HepG2 (cell line): ENCODE data around the gene AIP. TPM values are rescaled to one million over a fixed set of nuclear protein-coding genes. Genes with fewer than 3 reads are reported as not detected.
A peak's percentile ranks its signal among the peaks of the same experiment; 100 is the strongest.

Experiments used
- DMTF1 ChIP-seq: sonication (generic); formaldehyde crosslinking; IDR thresholded peaks from 2 replicates; pipeline ENCODE4 v1.4.0; 2020; ENCODE audit warnings: mild to moderate bottlenecking, missing genetic modification reagents
- FOXC1 ChIP-seq: sonication (generic); formaldehyde crosslinking; IDR thresholded peaks from 2 replicates; pipeline ENCODE4 v1.8.0; 2022; ENCODE audit warnings: mild to moderate bottlenecking, missing genetic modification reagents, borderline replicate concordance
- GATAD2A ChIP-seq: IDR thresholded peaks from 2 replicates; pipeline ENCODE4 v1.6.1; 2016
- HDAC2 ChIP-seq: sonication (generic); formaldehyde crosslinking; IDR thresholded peaks from 2 replicates; pipeline ENCODE4 v1.4.0; 2020; ENCODE audit warnings: missing genetic modification reagents
- HHEX ChIP-seq: IDR thresholded peaks from 2 replicates; pipeline ENCODE4 v1.6.1; 2016; ENCODE audit warnings: control low read depth
- HNF1A ChIP-seq, 2 experiments: sonication (generic) in 1 of 2; formaldehyde crosslinking in 1 of 2; IDR thresholded peaks; 2 replicates each; pipeline versions ENCODE4 v1.4.0 to v1.6.1; 2016 to 2020; ENCODE audit warnings: borderline replicate concordance in 1 of 2, low read depth in 1 of 2, mild to moderate bottlenecking in 1 of 2, missing genetic modification reagents in 1 of 2
- KMT2B ChIP-seq: IDR thresholded peaks from 2 replicates; pipeline ENCODE4 v1.6.1; 2016; ENCODE audit warnings: missing genetic modification reagents, missing compliant biosample characterization
- POLR2A ChIP-seq, 2 experiments: IDR thresholded peaks; 2 replicates each; pipeline ENCODE4 v1.6.1; 2011; ENCODE audit warnings: low read depth in 2 of 2, low read length in 2 of 2, mild to moderate bottlenecking in 1 of 2, moderate library complexity in 1 of 2; ENCODE audit not compliant: insufficient read depth in 1 of 2
- PPARG ChIP-seq: conservative IDR thresholded peaks from 2 replicates; pipeline ENCODE4 v1.6.1; 2016; ENCODE audit warnings: missing biosample characterization, missing genetic modification reagents
- PRDM15 ChIP-seq: sonication (generic); formaldehyde crosslinking; IDR thresholded peaks from 2 replicates; pipeline ENCODE4 v1.4.0; 2020; ENCODE audit warnings: missing genetic modification reagents
- RARA ChIP-seq: IDR thresholded peaks from 2 replicates; pipeline ENCODE4 v1.6.1; 2016; ENCODE audit warnings: missing genetic modification reagents, missing compliant biosample characterization
- SAFB2 ChIP-seq: sonication (generic); formaldehyde crosslinking; IDR thresholded peaks from 2 replicates; pipeline ENCODE4 v1.5.1; 2020; ENCODE audit warnings: missing genetic modification reagents, low read depth, mild to moderate bottlenecking, borderline replicate concordance
- ZNF414 ChIP-seq: sonication (generic); formaldehyde crosslinking; IDR thresholded peaks from 2 replicates; pipeline ENCODE4 v1.5.0; 2020; ENCODE audit warnings: missing genetic modification reagents
- ZNF430 ChIP-seq: sonication (generic); formaldehyde crosslinking; IDR thresholded peaks from 2 replicates; pipeline ENCODE4 v1.9.0; 2021; ENCODE audit warnings: mild to moderate bottlenecking, missing genetic modification reagents
- ZNF557 ChIP-seq: sonication (generic); formaldehyde crosslinking; IDR thresholded peaks from 2 replicates; pipeline ENCODE4 v1.4.0; 2020; ENCODE audit warnings: missing genetic modification reagents
- ZNF670 ChIP-seq: sonication (generic); formaldehyde crosslinking; IDR thresholded peaks from 2 replicates; pipeline ENCODE4 v1.8.0; 2022; ENCODE audit warnings: mild to moderate bottlenecking, missing genetic modification reagents, borderline replicate concordance
- ZNF781 ChIP-seq: sonication (generic); formaldehyde crosslinking; IDR thresholded peaks from 2 replicates; pipeline ENCODE4 v1.5.1; 2020; ENCODE audit warnings: borderline replicate concordance, mild to moderate bottlenecking, missing genetic modification reagents; ENCODE audit errors: not compliant biosample characterization
- polyA plus RNA-seq, 8 experiments: library from polyadenylated mRNA; depleted of rRNA in 3 of 8; stranded (reverse) in 7 of 8; unstranded in 1 of 8; fragments of >200 nt; fragmentation: Illumina TruSeq in 4 of 8; extraction: Trizol in 4 of 8; gene quantifications; 2 replicates each; pipeline versions ENCODE4 v1.2.1 to v1.2.3, GENCODE V29; 2011 to 2016; ENCODE audit warnings: low read depth in 4 of 8, missing spikeins in 1 of 8, mixed read lengths in 1 of 8; ENCODE audit not compliant: insufficient read depth in 1 of 8
- total RNA-seq, 5 experiments: library from RNA; depleted of rRNA; stranded (reverse); fragments of >200 nt; fragmentation: Illumina TruSeq; extraction: Trizol; gene quantifications; 2 replicates each; pipeline ENCODE4 v1.2.3, GENCODE V29; 2016; ENCODE audit warnings: low read depth in 1 of 5

AIP gene
- total and polyA plus RNA-seq, 2 of the 13 experiments (the other 11 are each of a cell fraction or from before 2014, with no cell fraction given), result 51.8 to 110 TPM

GRCh38 chr11:67482827-67483798 lies at the start of gene AIP (continued):
- TF ChIP-seq HNF1A (IDR thresholded peaks at IDR 0.05; ENCODE audit: low read depth) (no peak), HNF1A (CRISPR knock-in tag; IDR thresholded peaks at IDR 0.05; ENCODE audit: borderline replicate concordance) (peak; percentile 68; the same call in 1 of the 2 replicates), HDAC2 (CRISPR knock-in tag) (peak; percentile 79), RARA (peak; percentile 56; the same call in 1 of the 2 replicates), ZNF430 (CRISPR knock-in tag) (peak; percentile 96), ZNF781 (CRISPR knock-in tag) (peak; percentile 99), DMTF1 (CRISPR knock-in tag) (peak; percentile 88; the same call in 1 of the 2 replicates), ZNF670 (CRISPR knock-in tag) (peak; percentile 97; the same call in 1 of the 2 replicates), HHEX (CRISPR knock-in tag) (no peak), ZNF414 (peak; percentile 30; the same call in 1 of the 2 replicates), ZNF557 (peak; percentile 98), PPARG (CRISPR knock-in tag) (peak; percentile 50; the same call in 1 of the 2 replicates), KMT2B (CRISPR knock-in tag) (peak; percentile 81), GATAD2A (CRISPR knock-in tag) (peak; percentile 59; the same call in 1 of the 2 replicates), SAFB2 (CRISPR knock-in tag) (peak; percentile 95), PRDM15 (peak; percentile 67; the same call in 1 of the 2 replicates), FOXC1 (CRISPR knock-in tag) (peak; percentile 99), POLR2A (IDR thresholded peaks at IDR 0.05; ENCODE audit: insufficient read depth in 1 of 2, low read depth in 2 of 2, low read length in 2 of 2) (peak; percentile 62 to 68)
